H1 (cell line): ENCODE measurements around the gene TNF. TPM values are rescaled to one million over a fixed set of nuclear protein-coding genes. Genes with fewer than 3 reads are reported as not detected.

Experiments used
- CTCF ChIA-PET: fragments of 300-600 bp; sonication (Branson Sonifier 250); formaldehyde crosslinking; loops from one replicate; lab custom pipeline; 2021; ENCODE audit not compliant: partially characterized antibody; lab: Charles Lee
- POLR2A ChIA-PET: fragments of 300-600 bp; sonication (Branson Sonifier 250); formaldehyde crosslinking; loops from one replicate; lab custom pipeline; 2021; ENCODE audit warnings: inconsistent platforms; ENCODE audit not compliant: partially characterized antibody; lab: Charles Lee
- DNase-seq, 2 experiments: peaks; one replicate each; pipeline versions ENCODE4 v3.0.0 to v3.0.0-alpha.2; 2010 to 2022; ENCODE audit warnings: low spot score in 2 of 2, low read depth in 1 of 2, mixed read lengths in 1 of 2
- FAIRE-seq: peaks from 2 replicates; lab custom pipeline; 2011; peaks lifted over from hg19 to GRCh38; lab: Jason Lieb, UNC
- H2AFZ ChIP-seq: 2 replicates; pipeline ENCODE4 v1.8.1; 2012; ENCODE audit warnings: low read length, inconsistent platforms
- H2AK5ac ChIP-seq: 2 replicates; pipeline ENCODE4 v1.6.1; 2013; ENCODE audit warnings: low read depth, low read length
- H2BK120ac ChIP-seq: replicated peaks from 2 replicates; pipeline ENCODE3; 2013; ENCODE audit warnings: low read depth, low read length, inconsistent platforms
- H2BK12ac ChIP-seq: 2 replicates; pipeline ENCODE4 v1.6.1; 2013; ENCODE audit warnings: low read depth, low read length
- H2BK15ac ChIP-seq: 2 replicates; pipeline ENCODE4 v1.6.1; 2013; ENCODE audit warnings: low read length
- H2BK20ac ChIP-seq: 2 replicates; pipeline ENCODE4 v1.6.1; 2013; ENCODE audit warnings: low read length
- H2BK5ac ChIP-seq: 2 replicates; pipeline ENCODE4 v1.6.1; 2013; ENCODE audit warnings: low read depth, low read length
- H3K14ac ChIP-seq: 2 replicates; pipeline ENCODE4 v1.6.1; 2013; ENCODE audit warnings: inconsistent platforms; ENCODE audit not compliant: insufficient read length
- H3K18ac ChIP-seq: 2 replicates; pipeline ENCODE4 v1.6.1; 2013; ENCODE audit warnings: low read length; ENCODE audit errors: extremely low read depth
- H3K23ac ChIP-seq: 2 replicates; pipeline ENCODE4 v1.6.1; 2013; ENCODE audit warnings: inconsistent platforms; ENCODE audit not compliant: insufficient read length
- H3K23me2 ChIP-seq: 2 replicates; pipeline ENCODE4 v1.6.1; 2013; ENCODE audit warnings: low read depth, low read length
- H3K27ac ChIP-seq: 2 replicates; pipeline ENCODE4 v1.6.1; 2011; ENCODE audit warnings: low read depth, low read length, inconsistent platforms
- H3K27me3 ChIP-seq, 4 experiments: replicated peaks in 1 of 4; 1 replicate in 1 of 4; 2 replicates in 3 of 4; pipeline versions ENCODE4 v1.6.1 to v1.8.1; 2011 to 2013; ENCODE audit warnings: low read length in 3 of 4, mild to moderate bottlenecking in 3 of 4, inconsistent platforms in 2 of 4, mixed read lengths in 2 of 4, moderate library complexity in 1 of 4; ENCODE audit not compliant: control insufficient read depth in 3 of 4, insufficient read depth in 3 of 4; ENCODE audit errors: extremely low read depth in 1 of 4
- H3K36me3 ChIP-seq, 4 experiments: 2 replicates each; pipeline versions ENCODE4 v1.6.1 to v1.8.1; 2011 to 2013; ENCODE audit warnings: mild to moderate bottlenecking in 4 of 4, low read length in 3 of 4, moderate library complexity in 2 of 4, control low read depth in 1 of 4, inconsistent platforms in 1 of 4; ENCODE audit not compliant: insufficient read depth in 4 of 4, control insufficient read depth in 2 of 4
- H3K4ac ChIP-seq: replicated peaks from 2 replicates; pipeline ENCODE3; 2013; ENCODE audit warnings: low read length, low read depth, mixed read lengths, inconsistent platforms; ENCODE audit not compliant: insufficient read length
- H3K4me1 ChIP-seq, 4 experiments: replicated peaks in 1 of 4; 1 replicate in 1 of 4; 2 replicates in 3 of 4; pipeline versions ENCODE4 v1.6.1 to v1.8.1; 2011 to 2013; ENCODE audit warnings: low read length in 3 of 4, inconsistent platforms in 2 of 4, mixed read lengths in 1 of 4; ENCODE audit not compliant: insufficient read depth in 4 of 4, control insufficient read depth in 3 of 4
- H3K4me2 ChIP-seq, 2 experiments: 2 replicates each; pipeline versions ENCODE4 v1.6.1 to v1.8.1; 2011 to 2013; ENCODE audit warnings: low read depth in 2 of 2, low read length in 2 of 2, control low read depth in 1 of 2, inconsistent platforms in 1 of 2, mild to moderate bottlenecking in 1 of 2; ENCODE audit not compliant: insufficient read depth in 1 of 2
- H3K4me3 ChIP-seq, 4 experiments: fragments of 200-600, 300-600 bp in 1 of 4; sonication (generic), shearing (Covaris generic), sonication (Bioruptor Twin) in 1 of 4; 2 replicates each; pipeline versions ENCODE4 v1.5.1 to v1.8.1; 2011 to 2016; ENCODE audit warnings: low read length in 4 of 4, low read depth in 3 of 4, control low read depth in 2 of 4, inconsistent platforms in 2 of 4, mild to moderate bottlenecking in 2 of 4, mixed read lengths in 1 of 4, moderate library complexity in 1 of 4; ENCODE audit not compliant: insufficient read depth in 2 of 4; ENCODE audit errors: extremely low read depth in 1 of 4
- H3K56ac ChIP-seq: replicated peaks from 2 replicates; pipeline ENCODE3; 2013; ENCODE audit warnings: low read depth, mild to moderate bottlenecking, mixed read lengths, low read length, inconsistent platforms; ENCODE audit not compliant: insufficient read length
- H3K79me1 ChIP-seq: 2 replicates; pipeline ENCODE4 v1.6.1; 2013; ENCODE audit warnings: low read depth, low read length, control low read depth
- H3K79me2 ChIP-seq, 2 experiments: 2 replicates each; pipeline versions ENCODE4 v1.6.1 to v1.8.1; 2012 to 2013; ENCODE audit warnings: low read length in 2 of 2, mild to moderate bottlenecking in 2 of 2, inconsistent platforms in 1 of 2; ENCODE audit not compliant: insufficient read depth in 2 of 2, control insufficient read depth in 1 of 2
- H3K9ac ChIP-seq, 4 experiments: replicated peaks in 1 of 4; 1 replicate in 1 of 4; 2 replicates in 3 of 4; pipeline versions ENCODE4 v1.6.1 to v1.8.1; 2011 to 2013; ENCODE audit warnings: low read depth in 3 of 4, low read length in 3 of 4, control low read depth in 2 of 4, mild to moderate bottlenecking in 2 of 4, moderate library complexity in 2 of 4, inconsistent platforms in 1 of 4; ENCODE audit errors: extremely low read depth in 1 of 4
- H3K9me3 ChIP-seq, 2 experiments: 2 replicates each; pipeline versions ENCODE4 v1.6.1 to v1.8.1; 2012 to 2013; ENCODE audit warnings: mild to moderate bottlenecking in 2 of 2, moderate library complexity in 2 of 2, control low read depth in 1 of 2, inconsistent platforms in 1 of 2, low read depth in 1 of 2, low read length in 1 of 2, mixed read lengths in 1 of 2; ENCODE audit not compliant: insufficient read depth in 2 of 2
- H4K20me1 ChIP-seq, 2 experiments: replicated peaks in 1 of 2; 2 replicates each; pipeline versions ENCODE3 to v1.8.1; 2011 to 2013; ENCODE audit warnings: inconsistent platforms in 2 of 2, low read length in 2 of 2, mild to moderate bottlenecking in 1 of 2; ENCODE audit not compliant: insufficient read depth in 2 of 2, control insufficient read depth in 1 of 2
- H4K5ac ChIP-seq: 2 replicates; pipeline ENCODE4 v1.6.1; 2013; ENCODE audit warnings: low read length, low read depth, mixed read lengths, inconsistent platforms; ENCODE audit not compliant: insufficient read length
- H4K8ac ChIP-seq: 2 replicates; pipeline ENCODE4 v1.8.0; 2013; ENCODE audit warnings: mild to moderate bottlenecking, moderate library complexity, low read length, inconsistent platforms; ENCODE audit not compliant: insufficient read depth; ENCODE audit errors: extremely low read depth
- H4K91ac ChIP-seq: replicated peaks from 2 replicates; pipeline ENCODE3; 2013; ENCODE audit warnings: low read length, mixed read lengths, inconsistent platforms; ENCODE audit not compliant: insufficient read length
- BRCA1 ChIP-seq: IDR thresholded peaks from 2 replicates; pipeline ENCODE4 v1.6.1; 2012; ENCODE audit warnings: low read depth, low read length, improper control_type of control experiment
- PHF8 ChIP-seq: fragments of 200-600 bp; sonication (generic); conservative IDR thresholded peaks from 2 replicates; pipeline ENCODE4 v1.7.1; 2012; ENCODE audit warnings: low read depth, mild to moderate bottlenecking, inconsistent platforms, low read length, moderate library complexity
- WGBS, 2 experiments: shearing (Covaris generic) in 1 of 2; methylation state at CpG; one replicate each; pipeline versions ENCODE4 v1.1.6 to v1.1.7; 2013 to 2015; ENCODE audit warnings: low lambda C conversion rate in 2 of 2, mixed read lengths in 2 of 2, inconsistent platforms in 1 of 2, low coverage in 1 of 2, missing lambda C conversion rate in 1 of 2; ENCODE audit not compliant: insufficient replicate concordance in 2 of 2, insufficient coverage in 1 of 2, insufficient read length in 1 of 2; ENCODE audit errors: extremely low coverage in 1 of 2, missing lambda C conversion rate in 1 of 2; 5-methylcytosine and 5-hydroxymethylcytosine counted together
- polyA plus RNA-seq, 7 experiments: library from polyadenylated mRNA; depleted of rRNA in 3 of 7; stranded (reverse) in 5 of 7; unstranded in 2 of 7; fragments of >200 nt in 5 of 7; fragments of 200-250 nt in 2 of 7; gene quantifications; 1 replicate in 5 of 7; 2 replicates in 1 of 7; 4 replicates in 1 of 7; pipeline versions ENCODE4 v1.2.1 to v1.2.3, GENCODE V29; 2011 to 2013; ENCODE audit warnings: missing spikeins in 2 of 7, mixed read lengths in 2 of 7
- total RNA-seq: library from RNA; stranded (reverse); fragmentation: NEBNext Ultra II Directional; extraction: Animal tissue kit (Norgen Biotek cat#: 25700); gene quantifications from 2 replicates; pipeline ENCODE4 v1.2.1, GENCODE V29; 2021

The TNF gene
- total and polyA plus RNA-seq, 2 of the 8 experiments (the other 6 are each of a cell fraction or from before 2014, with no cell fraction given): not detected

DNA sequence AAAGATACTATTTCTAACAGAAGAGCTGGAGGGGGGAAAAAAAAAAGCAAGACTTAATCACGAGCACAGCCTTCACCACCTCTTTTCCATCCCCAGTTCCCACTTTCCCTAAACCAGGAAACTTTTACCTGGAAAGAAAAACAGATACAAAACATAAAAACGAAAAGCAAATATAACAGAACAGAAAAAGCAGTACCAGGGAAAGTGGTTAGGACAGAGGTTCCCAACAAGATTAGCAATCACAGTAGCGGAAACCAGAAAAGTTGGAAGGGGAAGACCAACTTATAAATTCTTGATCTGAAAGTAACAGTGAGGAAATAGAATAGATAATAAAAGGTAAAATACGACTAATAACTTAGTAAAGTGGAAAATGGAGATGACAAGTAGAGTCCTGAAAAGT, 34.7 kb upstream of the TNF start:
- no peak overlapping the region for H4K5ac ChIP-seq
- no peak overlapping the region for H3K4ac ChIP-seq
- H3K4me1 ChIP-seq: peaks cover 2 to 14% (median 8%) of the 10 kb centered on the region in 4 experiments; a peak in 5 of 7 replicates
- FAIRE-seq (no peak), DNase-seq (no peak)
- H3K79me2 ChIP-seq: peaks cover 34 to 64% of the 10 kb centered on the region in 2 experiments
- no peak overlapping the region; the same call in 1 of the 2 replicates for H3K18ac ChIP-seq
- H4K20me1 ChIP-seq: peaks cover 27 to 29% of the 10 kb centered on the region in 2 experiments
- peak overlapping the region; percentile 100; the same call in 1 of the 2 replicates for H2BK5ac ChIP-seq
- no peak overlapping the region for H4K91ac ChIP-seq
- ChIA-PET POLR2A (interaction anchor here (1.1 to 18.4 kb wide), 32 partner anchors 8 to 287 kb away, joined by 3 to 428 read pairs (median 13); partner anchors contain the start of genes AIF1, BAG6, C6orf47 and CSNK2B), CTCF (interaction anchor here (0.6 to 24.7 kb wide), 4 partner anchors 10 to 61 kb away, joined by 3 to 613 read pairs (median 8); partner anchors contain the start of gene NCR3)
- peaks cover 5% of the 10 kb centered on the region for H3K23me2 ChIP-seq
- no peak overlapping the region for H2BK120ac ChIP-seq
- H2BK15ac ChIP-seq: no peak overlapping the region
- 32% methylated on average over 4 of the region's 4 CpGs; no CpG with 5 or more reads in 1 of the 2 experiments for WGBS, 2 experiments
- H3K56ac ChIP-seq: no peak overlapping the region
- H2BK12ac ChIP-seq: no peak overlapping the region
- H3K4me2 ChIP-seq: peak overlapping the region; percentile 71 to 86
- no peak overlapping the region for H2AFZ ChIP-seq
- H3K36me3 ChIP-seq: peaks cover 33 to 49% (median 45%) of the 10 kb centered on the region in 4 experiments
- peak overlapping the region; percentile 99 for H3K27ac ChIP-seq
- H2BK20ac ChIP-seq: no peak overlapping the region
- no peaks in the 10 kb centered on the region for H3K9me3 ChIP-seq
- H3K27me3 ChIP-seq: no peaks in the 10 kb centered on the region
- peak overlapping the region; percentile 75 to 99 (median 97) for H3K4me3 ChIP-seq
- H3K79me1 ChIP-seq: no peaks in the 10 kb centered on the region; the same call in 1 of the 2 replicates
- TF ChIP-seq BRCA1: no peak
- TF ChIP-seq PHF8: 0 out of 2 replicates have a peak, but pooled peaks have one; percentile 17
- H3K9ac ChIP-seq: peak overlapping the region; percentile 97 to 100 (median 98)
- H3K14ac ChIP-seq: no peak overlapping the region
- H2AK5ac ChIP-seq: peak overlapping the region; percentile 99; the same call in 1 of the 2 replicates
- H3K23ac ChIP-seq: no peak overlapping the region
- H4K8ac ChIP-seq: no peak overlapping the region
